B cell (primary cell): ENCODE data around the gene CCDC93.

Experiments
- EZH2 ChIP-seq: IDR thresholded peaks from 2 replicates; pipeline ENCODE4 v1.6.1; 2012; ENCODE audit warnings: borderline replicate concordance, low read depth, mild to moderate bottlenecking, moderate library complexity, low read length; ENCODE audit not compliant: insufficient read depth, poor library complexity, severe bottlenecking
- TF ChIP-seq, protein P1 (sequence below): fragments of 200-600 bp; IDR thresholded peaks from one replicate; pipeline ENCODE4 v1.8.0; 2022; ENCODE audit warnings: antibody characterized with exemption, mild to moderate bottlenecking

DNA sequence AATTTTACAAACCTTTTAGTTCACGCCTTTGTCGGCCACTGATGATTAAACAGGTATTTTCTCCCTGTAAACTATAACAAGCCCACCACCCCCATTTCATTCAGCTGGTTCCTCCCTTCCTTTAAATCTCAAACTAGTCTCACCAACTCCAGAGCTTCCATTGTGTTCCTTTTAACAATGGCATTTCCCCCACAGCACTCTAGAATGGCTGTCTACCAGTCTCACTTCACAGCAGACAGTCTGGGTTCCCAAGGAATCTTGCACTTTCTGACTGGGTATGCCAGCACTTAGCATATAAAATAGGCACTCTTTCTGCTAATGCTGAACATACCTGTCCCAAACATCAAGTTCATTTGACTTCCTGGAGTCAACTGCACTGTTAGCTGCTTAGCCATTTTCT is 75.3 kb downstream of the CCDC93 start:
- TF ChIP-seq EZH2 = no peak
- TF ChIP-seq, protein P1, sequence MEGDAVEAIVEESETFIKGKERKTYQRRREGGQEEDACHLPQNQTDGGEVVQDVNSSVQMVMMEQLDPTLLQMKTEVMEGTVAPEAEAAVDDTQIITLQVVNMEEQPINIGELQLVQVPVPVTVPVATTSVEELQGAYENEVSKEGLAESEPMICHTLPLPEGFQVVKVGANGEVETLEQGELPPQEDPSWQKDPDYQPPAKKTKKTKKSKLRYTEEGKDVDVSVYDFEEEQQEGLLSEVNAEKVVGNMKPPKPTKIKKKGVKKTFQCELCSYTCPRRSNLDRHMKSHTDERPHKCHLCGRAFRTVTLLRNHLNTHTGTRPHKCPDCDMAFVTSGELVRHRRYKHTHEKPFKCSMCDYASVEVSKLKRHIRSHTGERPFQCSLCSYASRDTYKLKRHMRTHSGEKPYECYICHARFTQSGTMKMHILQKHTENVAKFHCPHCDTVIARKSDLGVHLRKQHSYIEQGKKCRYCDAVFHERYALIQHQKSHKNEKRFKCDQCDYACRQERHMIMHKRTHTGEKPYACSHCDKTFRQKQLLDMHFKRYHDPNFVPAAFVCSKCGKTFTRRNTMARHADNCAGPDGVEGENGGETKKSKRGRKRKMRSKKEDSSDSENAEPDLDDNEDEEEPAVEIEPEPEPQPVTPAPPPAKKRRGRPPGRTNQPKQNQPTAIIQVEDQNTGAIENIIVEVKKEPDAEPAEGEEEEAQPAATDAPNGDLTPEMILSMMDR = no peak
